CD4-positive, alpha-beta T cell treated with Interferon alpha-2 for 1 hour (primary cell): ENCODE results near the gene KCNC3.
"Not testable (repeated sequence)": the region's sequence is repeated elsewhere in the genome, so short reads cannot be mapped to it uniquely, and the experiment has no call there.

ENCODE experiments used
- DNase-seq, 2 donors: peaks; one replicate each; pipeline ENCODE4 v3.0.0-alpha.2; 2020 to 2022

KCNC3 gene

DNA sequence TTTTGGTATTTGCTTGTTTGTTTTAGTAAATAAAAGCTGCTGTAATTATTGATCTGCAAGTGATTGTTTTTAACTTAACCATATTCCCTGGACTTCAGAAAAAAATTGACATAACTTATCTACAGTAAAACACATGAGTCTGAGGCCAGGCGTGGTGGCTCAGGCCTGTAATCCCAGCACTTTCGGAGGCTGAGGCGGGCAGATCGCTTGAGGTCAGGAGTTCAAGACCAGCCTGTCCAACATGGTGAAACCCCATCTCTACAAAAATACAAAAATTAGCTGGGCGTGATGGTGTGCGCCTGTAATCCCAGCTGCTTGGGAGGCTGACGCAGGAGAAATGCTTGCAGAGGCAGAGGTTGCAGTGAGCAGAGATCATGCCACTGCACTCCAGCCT is 24.3 kb upstream of the KCNC3 start:
- not testable (repeated sequence) for DNase-seq

DNA sequence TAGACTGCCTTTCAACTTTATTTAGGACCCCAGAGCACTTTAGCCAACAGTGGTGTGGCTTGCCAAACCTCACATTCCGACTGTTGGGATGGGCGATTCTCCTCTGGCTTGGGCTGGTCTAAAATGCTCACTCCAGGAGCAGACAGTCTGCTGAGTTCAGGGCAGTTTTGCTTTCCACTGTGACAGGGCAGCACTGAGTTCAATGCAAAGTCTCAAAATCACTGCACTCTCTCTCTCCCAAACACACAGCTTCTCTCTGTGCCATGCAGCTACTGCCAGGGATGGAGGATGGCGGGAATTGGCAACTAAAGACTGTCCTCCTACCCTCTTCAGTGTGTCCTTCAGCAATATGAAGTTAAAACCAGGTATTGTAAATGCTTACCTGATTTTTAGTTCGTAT is 23.1 kb upstream of the KCNC3 start:
- DNase-seq: no peak

DNA sequence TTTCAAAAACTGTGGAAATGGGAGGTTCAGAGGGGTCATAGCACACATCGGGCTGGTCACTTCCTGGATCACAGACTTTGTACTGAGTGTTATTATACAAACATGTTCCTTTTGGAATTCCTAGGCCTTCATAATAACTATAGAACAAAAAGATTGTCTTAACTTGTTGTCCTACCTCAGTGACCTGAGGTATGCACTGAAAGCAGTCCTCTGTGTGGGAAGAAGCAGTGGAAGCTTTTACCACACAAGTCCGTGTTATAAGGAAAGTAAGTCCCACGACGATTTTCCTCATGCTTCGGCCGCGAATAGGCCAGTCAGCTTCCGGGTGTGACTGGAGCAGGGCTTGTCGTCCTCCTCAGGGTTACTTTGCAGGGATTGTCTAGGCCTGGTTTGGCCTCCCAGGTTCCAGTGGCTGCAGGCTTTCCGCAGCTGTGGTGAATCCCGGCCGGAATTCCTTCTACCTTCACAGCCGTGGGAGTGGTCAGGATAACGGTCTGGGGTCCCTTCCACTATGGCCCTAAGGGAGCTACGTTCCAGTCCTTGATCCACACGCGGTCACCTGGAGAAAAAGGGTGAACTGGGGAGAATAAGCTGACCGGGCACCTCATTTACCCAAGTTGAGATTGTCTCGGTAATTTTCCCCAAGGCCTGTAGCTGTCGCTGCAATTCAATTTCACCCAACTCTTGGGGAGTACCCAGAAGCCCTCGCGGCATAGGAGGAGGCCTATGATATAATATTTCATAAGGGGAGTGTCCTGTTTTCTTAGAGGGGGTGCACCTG is 20.3 kb upstream of the KCNC3 start:
- no peak for DNase-seq

DNA sequence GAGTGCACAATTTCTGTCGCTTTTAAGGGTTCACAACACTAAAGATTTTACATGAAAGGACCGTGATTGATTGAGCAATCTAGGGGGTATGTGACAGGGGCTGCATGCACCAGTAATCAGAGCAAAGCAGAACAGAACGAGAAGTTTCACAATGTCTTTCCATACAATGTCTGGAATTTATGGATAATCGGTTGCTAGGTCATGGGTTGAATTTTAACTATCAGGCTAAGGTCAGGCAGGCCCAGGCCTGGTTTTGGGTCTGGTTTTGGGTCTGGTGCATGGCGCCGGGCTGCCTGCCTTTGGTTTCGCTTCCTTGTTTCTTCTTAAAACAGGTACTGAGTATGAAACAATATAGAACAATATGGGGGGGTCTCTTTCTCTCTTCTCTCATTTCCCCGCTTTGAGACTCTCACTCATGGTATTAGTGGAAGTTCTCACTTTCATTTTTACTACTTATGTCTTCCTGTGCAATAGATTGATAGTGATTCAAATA is 18.0 kb upstream of the KCNC3 start:
- peak in 1 of 2 donors; percentile 62 for DNase-seq

DNA sequence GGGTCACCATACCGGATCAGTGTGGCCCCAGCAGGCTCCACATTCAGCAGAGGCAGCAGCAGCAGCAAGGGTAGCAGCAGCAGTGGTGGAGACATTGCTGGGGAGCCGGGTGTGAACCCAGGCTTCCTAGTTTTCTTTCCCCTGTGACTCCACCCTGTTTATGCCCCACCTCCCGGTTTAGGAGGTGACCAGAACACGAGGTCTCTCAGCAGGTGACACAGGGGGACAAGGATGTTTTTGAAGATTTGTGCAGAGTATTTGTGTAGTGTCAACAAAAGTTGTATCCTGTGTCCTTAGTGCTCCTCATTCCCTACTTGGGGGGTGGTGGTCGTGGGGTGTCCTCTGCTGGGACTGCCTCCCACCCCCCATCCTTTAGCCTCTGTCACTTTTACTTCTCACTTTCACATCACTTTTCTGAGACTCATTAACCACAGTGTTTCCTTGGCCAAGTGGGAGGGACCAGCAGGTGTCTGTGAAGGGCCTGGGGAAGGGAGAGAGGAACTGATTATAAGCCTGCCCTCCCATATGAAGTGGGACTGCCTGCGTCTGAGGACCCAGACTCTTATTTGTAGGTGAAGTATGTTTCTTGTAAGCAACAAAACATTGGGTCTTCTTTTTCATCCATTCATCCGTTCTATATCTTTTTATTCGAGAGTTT is 15.6 kb upstream of the KCNC3 start:
- DNase-seq: peak in 1 of 2 donors; percentile 75

DNA sequence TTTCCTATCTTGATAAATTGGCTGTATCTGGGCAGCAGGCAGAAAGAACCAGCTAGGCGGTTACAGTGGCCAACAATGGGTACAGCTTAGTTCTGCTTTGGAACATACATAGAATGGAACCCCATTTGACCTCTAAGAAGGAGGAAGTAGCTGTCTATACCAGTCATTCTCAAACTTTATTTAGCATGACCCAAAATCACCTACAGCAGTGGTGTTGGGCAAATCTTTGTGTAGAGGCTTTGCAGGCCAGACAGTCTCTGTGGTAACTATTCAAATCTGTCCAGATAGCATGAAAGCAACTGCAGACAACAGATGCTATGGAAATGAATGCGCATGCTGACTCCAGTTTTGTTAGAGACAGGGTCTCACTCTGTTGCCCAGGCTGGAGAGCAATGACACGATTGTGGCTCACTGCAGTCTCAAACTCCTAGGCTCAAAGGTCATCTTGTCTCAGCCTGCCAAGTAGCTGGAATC is 12.0 kb upstream of the KCNC3 start:
- DNase-seq: no peak

DNA sequence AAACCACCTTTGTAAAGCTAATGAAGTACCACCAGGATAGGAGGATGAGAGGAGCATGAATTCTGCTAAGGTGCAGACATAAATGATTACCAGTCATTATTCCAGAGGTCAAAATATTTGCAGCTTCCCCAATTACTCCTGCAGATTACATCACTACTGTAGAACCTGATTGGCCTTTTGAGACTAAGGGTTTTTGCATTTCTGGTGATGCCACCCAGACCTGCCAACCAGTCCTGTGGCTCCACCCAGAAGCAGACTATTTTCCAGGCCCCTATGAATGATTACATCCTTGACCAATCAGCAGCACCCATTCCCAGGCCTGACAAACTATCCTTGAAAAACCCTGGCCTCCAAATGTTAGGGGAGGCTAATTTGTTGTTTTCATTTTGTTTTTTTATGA is 11.2 kb upstream of the KCNC3 start:
- no peak for DNase-seq

DNA sequence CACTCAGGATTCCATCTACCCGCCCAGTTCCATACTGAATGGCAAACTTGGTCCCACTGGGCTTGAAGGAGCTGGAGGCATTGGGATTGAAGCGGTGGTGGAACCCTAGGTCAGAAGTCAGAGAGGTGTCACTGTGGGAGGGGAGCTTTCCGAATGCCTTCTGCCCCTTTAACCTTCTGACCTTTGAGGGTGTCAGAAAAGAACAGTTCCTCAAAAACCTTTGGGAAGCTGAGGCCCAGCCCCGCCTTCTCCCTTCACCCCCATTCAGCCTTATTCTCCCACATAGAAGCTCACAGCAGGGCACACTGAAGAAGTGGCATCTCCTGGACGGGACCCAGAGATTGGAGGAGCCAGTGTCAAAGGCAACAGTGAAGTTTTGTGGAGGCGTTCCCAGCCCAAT is 7.9 kb upstream of the KCNC3 start:
- DNase-seq: not testable (repeated sequence)

DNA sequence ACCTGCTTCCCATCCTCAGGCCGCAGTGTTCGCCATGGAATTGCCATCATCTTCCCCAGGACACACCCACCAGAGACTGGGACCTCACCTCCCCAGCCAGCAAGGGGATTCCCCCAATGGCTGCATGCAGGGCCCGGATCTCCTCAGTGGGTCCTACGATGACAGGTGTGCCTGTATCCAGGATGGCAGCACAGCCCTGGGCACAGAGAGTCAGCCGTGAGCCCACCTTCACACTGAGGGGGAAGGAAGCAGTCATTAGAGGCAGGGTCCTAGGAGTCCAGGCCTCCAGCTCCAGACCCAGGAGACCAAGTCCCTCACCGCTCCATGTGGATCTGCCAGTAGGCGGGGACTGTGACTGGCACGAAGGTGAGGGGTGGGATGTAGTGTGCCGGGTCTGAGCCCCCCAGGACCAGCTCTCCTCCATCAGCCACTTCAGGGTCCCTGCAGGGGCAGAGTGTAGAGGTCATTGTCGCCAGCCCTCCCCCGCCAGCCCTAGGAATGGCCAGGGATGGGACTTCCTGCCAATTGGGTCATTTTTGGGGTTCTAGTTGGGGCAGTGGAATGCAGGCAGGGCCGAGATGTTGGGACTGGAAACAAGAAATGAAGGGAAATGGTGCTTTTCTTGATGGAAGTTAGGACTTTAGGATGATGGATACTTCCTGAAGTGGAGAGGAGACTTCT is 5.7 kb upstream of the KCNC3 start:
- DNase-seq: no peak

DNA sequence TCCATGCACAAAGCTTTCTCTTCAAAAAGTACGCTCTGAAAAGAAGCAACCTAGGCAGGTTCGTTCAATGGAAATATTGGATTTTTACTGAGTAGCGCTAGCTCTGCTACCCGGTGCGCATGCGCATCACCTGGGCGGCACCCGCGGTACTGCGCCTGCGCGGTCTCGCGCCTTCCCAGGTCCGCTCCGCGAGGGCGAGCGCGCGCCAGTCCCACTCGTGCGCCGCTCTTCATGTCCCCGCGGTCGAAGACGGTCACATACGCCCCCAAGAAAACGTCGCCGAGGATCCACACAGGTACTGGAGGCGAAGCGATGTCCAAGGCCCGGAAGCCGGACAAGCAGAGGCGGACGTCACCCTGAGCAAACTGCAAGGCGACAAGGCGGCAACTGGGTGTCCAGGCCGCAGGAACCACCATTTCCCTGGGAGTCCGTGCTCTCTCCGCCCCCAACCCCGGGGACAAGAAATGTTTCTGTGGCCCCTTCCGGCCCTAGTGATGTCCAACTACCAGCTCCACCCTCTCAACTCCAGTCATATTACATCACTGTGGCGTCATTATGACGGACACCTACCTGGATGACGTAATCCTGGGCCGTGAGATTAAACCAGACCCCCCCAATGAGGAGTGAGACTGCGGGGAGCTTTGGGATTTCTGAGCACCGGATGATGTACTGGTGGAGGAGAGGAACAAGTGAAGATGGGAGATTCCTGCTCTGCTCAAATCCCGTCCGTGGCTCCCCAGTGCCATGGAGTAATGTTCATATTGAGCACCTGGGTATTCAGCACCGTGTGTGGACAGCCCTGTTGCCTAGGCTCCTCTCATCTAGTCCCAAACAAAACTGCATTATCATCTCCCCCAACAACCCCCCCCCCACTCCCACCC is 4.8 kb upstream of the KCNC3 start:
- peak; percentile 77 to 86 for DNase-seq

DNA sequence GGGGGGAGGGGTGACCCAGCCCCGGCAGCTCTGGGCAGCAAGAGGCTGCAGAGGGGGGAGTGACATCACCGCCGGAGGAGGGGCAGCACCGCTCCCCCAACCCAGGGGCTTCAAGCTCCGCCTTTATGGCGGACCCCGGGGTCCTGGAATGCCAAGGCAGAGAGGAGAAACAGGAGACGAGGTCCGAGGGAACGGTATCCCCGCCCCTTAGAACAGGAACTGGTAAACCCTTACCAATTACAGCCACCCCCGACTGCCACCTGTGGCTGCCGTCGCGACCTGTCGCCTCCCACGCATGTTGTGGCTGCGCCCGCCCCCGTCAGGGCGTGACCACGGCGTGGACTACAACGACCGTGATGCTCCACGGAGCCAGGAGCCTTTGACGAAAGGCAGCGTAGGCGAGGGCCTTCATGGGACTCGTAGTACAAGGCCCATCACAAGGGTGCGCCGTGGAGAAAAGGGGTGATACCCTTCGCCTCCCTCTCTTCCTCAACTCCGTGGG is 4.1 kb upstream of the KCNC3 start:
- peak; percentile 93 for DNase-seq

DNA sequence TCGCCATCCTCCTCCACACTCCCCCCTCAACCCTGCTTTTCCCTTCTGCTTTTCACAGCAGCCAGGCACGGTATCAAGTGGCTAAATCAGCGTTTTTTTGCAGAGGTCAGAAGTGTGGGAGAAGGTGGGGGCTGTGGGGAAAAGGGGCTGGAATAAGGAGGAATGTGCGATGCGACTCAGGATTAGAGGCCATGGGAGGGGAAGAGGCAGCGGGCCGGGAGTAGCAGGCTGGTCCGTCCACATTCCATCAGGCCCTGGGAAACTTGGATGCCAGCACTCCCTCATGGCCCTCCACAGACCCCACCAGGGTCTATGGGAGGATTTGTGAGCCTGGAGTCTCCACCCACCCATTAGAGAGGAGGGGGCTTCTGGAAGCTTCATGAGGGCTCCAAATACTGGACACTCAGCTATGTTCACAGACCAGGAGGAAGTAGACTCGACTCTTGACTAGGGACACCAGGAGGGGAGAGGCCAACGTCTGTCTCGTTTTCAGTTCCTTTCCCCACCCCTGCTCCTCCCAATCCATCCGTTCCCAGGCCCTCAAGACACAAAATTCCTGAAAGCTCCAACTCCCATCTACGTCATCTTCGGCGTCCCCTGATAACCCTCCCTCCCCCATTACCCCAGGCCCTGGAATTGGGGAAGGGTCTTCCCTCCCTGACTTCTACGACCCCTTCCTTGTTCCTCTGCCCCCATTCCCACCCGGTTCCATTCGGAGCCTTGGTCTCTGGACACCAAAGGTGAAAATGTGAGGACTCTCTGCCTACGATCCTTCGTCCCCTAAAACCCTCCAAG is 3.3 kb upstream of the KCNC3 start:
- no peak for DNase-seq

DNA sequence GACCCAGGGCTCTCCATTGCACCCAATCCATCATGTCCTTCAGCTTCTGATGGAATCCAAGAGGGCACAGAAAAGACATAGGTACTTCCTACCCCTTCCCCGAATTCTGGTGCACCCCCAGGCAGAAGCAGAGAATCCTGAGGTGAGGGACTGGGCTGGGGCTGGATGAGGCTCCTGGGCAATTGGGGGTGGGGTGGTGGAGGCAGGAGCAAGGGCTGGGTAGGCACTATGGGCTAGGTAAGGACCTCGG is 2.7 kb upstream of the KCNC3 start:
- DNase-seq: no peak

DNA sequence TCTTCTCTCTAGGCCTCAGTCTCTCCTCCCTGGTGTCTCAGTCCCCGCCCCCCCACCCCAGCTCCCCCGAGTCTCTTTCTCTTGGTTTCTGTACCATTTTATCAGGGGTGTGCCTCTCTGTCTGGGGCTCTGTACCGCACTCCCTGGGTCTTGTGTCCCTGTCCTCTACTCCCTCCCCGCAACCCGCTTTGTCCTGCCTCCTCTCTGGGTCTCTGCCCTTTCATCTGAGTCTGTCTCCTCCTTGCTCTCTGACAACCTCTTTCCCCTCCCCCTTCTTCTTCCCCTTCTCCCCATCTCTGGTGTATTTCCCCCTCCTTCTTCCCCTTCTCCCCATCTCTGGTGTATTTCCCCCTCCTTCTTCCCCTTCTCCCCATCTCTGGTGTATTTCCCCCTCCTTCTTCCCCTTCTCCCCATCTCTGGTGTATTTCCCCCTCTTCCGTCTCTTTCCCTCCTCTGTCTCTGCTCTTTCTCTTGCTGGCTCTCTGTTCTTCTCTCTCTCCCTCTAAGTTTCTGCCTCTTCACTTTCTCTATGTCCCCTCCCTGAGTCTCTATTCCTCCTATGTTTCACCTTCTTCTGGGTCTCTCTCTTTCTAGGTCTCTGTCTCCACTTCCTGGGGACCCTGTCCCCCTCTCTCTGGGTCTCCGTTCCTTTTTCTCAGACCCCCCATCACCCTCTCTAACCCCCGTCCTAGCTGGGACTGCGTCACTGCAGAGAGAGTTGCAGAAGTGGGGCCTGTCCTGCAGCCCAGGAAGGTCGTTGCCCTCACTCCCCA is 2.2 kb upstream of the KCNC3 start:
- DNase-seq: no peak

DNA sequence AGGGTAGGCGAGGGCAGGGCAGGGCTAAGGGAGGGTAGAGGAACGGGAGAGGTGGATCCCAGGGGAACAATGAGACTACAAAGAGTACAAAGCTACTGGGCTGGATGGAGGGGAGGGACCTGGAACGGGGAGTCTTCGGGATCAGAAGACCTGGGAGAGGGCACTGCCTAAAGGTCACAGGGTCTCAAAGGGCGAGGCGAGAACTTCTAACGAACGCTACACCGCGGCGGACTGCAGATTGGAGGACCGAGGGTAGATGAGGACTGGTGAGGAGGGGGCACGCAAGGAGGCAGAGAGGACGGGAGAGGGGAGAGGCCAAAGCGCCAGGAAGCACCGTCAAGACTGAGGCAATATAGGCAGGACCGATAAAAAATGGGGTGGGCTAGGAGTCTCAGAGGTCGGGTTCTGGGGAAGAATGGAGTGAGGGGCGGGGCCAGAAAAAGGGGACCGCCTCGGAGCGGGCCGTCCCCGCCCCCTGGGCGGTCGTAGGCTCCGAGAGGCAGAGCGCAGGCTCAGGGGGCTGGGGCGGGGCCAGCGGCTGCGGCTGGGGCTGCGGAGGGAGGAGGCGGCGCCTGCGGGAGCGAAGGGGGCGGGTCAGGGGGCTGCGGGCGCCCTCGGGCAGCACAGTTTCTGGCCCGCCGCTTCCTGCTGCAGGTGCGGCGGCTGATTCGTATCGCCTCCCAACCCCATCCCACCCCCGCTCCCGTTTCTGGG is 1.3 kb upstream of the KCNC3 start:
- DNase-seq: peak; percentile 87 to 89

DNA sequence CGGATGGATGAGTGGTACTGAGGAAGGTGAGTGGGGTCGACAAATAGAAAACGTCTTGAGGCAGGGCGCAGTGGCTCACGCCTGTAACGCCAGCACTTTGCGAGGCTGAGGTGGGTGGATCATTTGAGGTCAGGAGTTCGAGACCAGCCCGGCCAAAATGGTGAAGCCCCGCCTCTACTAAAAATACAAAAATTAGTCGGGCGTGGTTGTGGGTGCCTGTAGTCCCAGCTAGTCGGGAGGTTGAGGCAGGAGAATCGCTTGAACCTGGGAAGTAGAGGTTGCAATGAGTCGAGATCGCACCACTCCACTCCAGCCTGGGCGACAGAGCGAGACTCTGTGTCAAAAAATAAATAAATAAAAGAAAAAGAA is 733 bp upstream of the KCNC3 start:
- DNase-seq: not testable (repeated sequence)

DNA sequence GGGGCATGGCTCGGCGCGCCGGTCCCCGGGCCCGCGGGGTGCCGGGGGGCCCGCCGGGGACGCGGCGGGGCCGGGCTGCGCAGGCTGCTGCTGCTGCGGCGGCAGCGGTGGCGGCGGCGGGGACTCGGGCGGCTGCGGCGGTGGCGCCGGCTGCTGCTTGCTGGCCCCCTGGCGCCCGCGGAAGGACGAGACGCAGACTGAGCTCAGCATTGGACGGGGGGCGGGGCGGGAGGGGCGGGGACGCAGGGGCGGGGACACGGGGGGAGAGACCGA is 368 bp downstream of the KCNC3 start:
- no peak for DNase-seq

DNA sequence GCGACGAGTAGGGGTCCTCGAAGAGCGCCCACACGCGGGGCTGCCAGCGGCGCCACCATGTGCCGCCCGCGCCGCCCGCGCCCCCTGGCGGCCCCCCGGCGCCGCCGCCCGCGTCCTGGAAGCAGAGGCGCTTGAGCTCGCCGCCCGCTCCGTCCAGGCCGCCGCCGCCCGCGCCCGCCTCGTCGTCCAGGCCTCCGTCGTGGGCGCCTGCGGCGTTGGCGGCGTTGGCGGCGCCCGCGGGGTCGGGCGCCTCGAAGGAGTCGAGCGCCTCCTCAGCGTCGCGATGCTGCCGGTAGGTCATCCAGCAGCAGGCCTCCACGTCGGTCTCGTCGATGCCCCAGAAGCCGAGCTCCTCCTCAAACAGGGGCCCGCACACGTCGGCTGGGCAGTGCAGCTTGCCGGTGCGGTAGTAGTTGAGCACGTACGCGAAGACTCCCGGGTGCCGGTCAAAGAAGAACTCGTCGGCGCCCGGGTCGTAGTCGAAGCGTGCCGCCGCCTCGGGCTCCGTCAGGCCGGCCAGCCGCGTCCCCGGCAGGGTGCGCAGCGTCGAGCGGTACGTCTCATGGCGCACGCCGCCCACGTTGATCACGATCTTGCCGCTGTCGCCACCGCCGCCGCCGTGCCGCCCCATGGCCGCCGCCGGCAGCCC is 829 bp downstream of the KCNC3 start:
- no peak for DNase-seq

DNA sequence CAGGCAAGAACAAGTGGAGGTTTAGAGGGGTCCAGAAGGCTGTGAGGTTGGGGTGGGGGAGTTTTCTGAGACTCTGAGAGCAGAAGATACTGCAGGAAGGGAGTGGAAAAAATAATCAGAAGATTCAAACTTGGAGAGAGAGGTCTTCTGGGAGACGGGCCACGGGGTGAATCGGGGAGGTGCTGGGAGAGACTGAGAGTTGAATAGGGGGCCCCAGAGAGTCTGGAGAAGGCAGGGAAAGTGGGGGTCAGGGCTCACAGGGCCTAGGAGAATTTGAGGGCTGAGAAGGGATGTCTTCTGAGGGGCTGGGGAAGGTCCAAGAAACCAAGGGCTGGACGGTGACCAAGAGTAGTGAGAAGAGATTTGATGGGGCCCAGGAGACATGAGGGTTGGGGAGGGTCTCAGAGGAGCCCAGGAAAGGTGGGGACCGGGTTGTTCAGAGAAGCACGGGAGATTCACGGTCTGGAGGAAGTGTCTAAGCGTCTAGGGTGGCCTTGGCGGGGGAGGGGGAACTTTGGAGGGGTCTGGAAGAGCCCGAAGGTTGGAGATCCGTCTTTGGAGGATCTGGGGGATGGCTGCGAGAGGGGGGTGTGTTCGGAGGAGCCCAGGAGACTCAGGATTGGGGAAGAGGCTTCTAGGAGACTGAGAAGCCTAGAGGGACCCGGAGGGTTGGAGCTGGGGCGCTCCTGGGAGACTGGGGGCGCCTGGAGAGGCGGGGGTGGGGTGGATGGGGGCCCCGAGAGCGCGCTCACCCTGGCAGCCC is 1.5 kb downstream of the KCNC3 start:
- DNase-seq: no peak

DNA sequence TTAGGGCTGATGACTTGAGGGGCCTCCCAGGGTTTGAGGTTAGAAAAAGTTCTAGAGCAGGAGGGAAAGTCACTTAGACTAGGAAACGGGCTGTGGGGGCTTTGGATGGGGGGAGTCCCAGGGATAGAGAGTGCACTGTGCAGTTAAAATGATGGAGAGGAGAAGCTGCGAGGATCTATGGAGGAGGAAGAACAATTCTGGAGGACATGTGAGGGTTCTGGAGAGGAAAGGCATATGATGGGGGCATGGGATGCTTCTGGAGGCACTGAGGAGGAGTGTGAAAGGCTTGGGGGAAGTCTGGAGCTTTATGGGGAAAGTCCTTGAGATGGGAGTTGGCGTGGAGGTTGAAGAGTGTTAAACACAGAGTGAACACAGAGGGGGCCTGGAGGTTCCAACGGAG is 2.2 kb downstream of the KCNC3 start:
- DNase-seq: no peak
